GM19193 (cell line): ENCODE results near the gene CACNA1D.

Source experiments
- POLR2A ChIP-seq: IDR thresholded peaks from 4 replicates; pipeline ENCODE4 v1.6.1; 2011; ENCODE audit not compliant: insufficient read depth, insufficient read length; ENCODE audit errors: extremely low read depth

The CACNA1D gene

GRCh38 chr3:53612508-53612907, 118.1 kb downstream of the CACNA1D start:
- no peak for TF ChIP-seq POLR2A

GRCh38 chr3:53613125-53613524, 118.7 kb downstream of the CACNA1D start:
- no peak for TF ChIP-seq POLR2A

- TF ChIP-seq POLR2A, result no peak
These were observed 119.9 kb downstream of the CACNA1D start for GRCh38 chr3:53614307-53614706.

- no peak for TF ChIP-seq POLR2A
These were observed 121.9 kb downstream of the CACNA1D start for GRCh38 chr3:53616321-53616720.

GRCh38 chr3:53616971-53617892, 122.8 kb downstream of the CACNA1D start:
- TF ChIP-seq POLR2A, result no peak

- TF ChIP-seq POLR2A, result no peak
These were observed 123.6 kb downstream of the CACNA1D start for GRCh38 chr3:53617893-53618523.

- no peak for TF ChIP-seq POLR2A
These were observed 124.1 kb downstream of the CACNA1D start for GRCh38 chr3:53618524-53618906.

- TF ChIP-seq POLR2A, result no peak
These were observed 124.5 kb downstream of the CACNA1D start for GRCh38 chr3:53618936-53619335.

GRCh38 chr3:53624061-53624857, 129.8 kb downstream of the CACNA1D start:
- TF ChIP-seq POLR2A, result no peak

GRCh38 chr3:53626876-53627275, 132.5 kb downstream of the CACNA1D start:
- TF ChIP-seq POLR2A, result no peak

- TF ChIP-seq POLR2A, result no peak
These were observed 134.4 kb downstream of the CACNA1D start for GRCh38 chr3:53628536-53629401.

GRCh38 chr3:53629402-53629723, 135.0 kb downstream of the CACNA1D start:
- TF ChIP-seq POLR2A, result no peak

- no peak for TF ChIP-seq POLR2A
These were observed 136.1 kb downstream of the CACNA1D start for GRCh38 chr3:53630547-53630946.

- TF ChIP-seq POLR2A, result no peak
These were observed 138.9 kb downstream of the CACNA1D start for GRCh38 chr3:53633197-53633787.

GRCh38 chr3:53635041-53635440, 140.6 kb downstream of the CACNA1D start:
- TF ChIP-seq POLR2A, result no peak

- TF ChIP-seq POLR2A, result no peak
These were observed 147.0 kb downstream of the CACNA1D start for GRCh38 chr3:53641397-53641796.
